ENCODE results near the gene LCOR.

The LCOR gene

DNA sequence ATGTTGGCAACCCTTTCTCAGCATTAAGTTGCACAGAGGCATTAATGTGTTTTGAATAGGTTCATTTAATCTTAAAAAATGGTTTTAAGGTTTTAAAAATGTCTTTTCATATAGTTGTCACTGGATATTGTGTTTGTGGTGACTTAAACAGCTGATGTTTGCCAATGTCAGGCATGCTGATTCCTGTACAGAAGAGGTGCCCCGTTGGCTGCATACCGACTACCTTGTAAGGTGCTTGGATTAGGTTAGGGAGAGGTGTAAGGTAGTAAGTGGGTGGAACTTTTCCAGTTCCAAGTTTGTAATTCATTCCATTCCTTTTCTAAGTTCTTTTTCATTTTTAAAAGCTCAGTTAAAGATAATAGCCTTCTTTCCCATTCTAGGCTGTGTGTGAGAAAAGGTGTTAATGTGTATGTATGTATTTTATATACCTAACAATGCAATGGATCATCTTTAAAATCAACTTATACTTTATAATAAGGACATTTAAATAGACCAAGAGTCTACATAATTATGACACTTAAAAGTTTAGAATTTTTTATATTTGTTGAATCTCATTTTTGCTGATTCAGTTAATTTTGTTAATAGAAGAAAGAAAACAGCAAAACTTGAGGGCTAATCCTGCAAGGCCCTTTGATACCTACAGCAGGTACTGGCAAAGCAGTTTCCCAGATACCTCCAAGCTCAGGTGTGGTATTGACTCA lies 155.2 kb downstream of the LCOR start:
- no peak for TF ChIP-seq TCF4 (CRISPR knock-in tag; IDR thresholded peaks at IDR 0.05; ENCODE audit: borderline replicate concordance)
- no peak for TF ChIP-seq ZC3H10 (CRISPR knock-in tag; IDR thresholded peaks at IDR 0.05)
- no peak for TF ChIP-seq GLIS3 (CRISPR knock-in tag; IDR thresholded peaks at IDR 0.05)
- no peak for TF ChIP-seq BACH2 (CRISPR knock-in tag; IDR thresholded peaks at IDR 0.05; ENCODE audit: borderline replicate concordance)
- TF ChIP-seq SNAI2 (CRISPR knock-in tag; IDR thresholded peaks at IDR 0.05) = no peak
- TF ChIP-seq, protein P1, sequence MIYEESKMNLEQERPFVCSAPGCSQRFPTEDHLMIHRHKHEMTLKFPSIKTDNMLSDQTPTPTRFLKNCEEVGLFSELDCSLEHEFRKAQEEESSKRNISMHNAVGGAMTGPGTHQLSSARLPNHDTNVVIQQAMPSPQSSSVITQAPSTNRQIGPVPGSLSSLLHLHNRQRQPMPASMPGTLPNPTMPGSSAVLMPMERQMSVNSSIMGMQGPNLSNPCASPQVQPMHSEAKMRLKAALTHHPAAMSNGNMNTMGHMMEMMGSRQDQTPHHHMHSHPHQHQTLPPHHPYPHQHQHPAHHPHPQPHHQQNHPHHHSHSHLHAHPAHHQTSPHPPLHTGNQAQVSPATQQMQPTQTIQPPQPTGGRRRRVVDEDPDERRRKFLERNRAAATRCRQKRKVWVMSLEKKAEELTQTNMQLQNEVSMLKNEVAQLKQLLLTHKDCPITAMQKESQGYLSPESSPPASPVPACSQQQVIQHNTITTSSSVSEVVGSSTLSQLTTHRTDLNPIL (CRISPR knock-in tag; IDR thresholded peaks at IDR 0.05; ENCODE audit: low read depth) = no peak
- no peak for TF ChIP-seq TOX (CRISPR knock-in tag; IDR thresholded peaks at IDR 0.05; ENCODE audit: borderline replicate concordance)
- TF ChIP-seq ZFP30 (CRISPR knock-in tag; IDR thresholded peaks at IDR 0.05) = no peak
- TF ChIP-seq ESRRG (CRISPR knock-in tag; IDR thresholded peaks at IDR 0.05) = no peak
- TF ChIP-seq ZFP3 (CRISPR knock-in tag; IDR thresholded peaks at IDR 0.05) = no peak
- no peak for TF ChIP-seq ARNTL (CRISPR knock-in tag; IDR thresholded peaks at IDR 0.05; ENCODE audit: borderline replicate concordance, low read depth)
- no peak for TF ChIP-seq RARB (CRISPR knock-in tag; IDR thresholded peaks at IDR 0.05)
- TF ChIP-seq ZNF70 (CRISPR knock-in tag; IDR thresholded peaks at IDR 0.05) = no peak
- TF ChIP-seq ZNF8 (CRISPR knock-in tag; IDR thresholded peaks at IDR 0.05) = no peak
- TF ChIP-seq, protein P2, sequence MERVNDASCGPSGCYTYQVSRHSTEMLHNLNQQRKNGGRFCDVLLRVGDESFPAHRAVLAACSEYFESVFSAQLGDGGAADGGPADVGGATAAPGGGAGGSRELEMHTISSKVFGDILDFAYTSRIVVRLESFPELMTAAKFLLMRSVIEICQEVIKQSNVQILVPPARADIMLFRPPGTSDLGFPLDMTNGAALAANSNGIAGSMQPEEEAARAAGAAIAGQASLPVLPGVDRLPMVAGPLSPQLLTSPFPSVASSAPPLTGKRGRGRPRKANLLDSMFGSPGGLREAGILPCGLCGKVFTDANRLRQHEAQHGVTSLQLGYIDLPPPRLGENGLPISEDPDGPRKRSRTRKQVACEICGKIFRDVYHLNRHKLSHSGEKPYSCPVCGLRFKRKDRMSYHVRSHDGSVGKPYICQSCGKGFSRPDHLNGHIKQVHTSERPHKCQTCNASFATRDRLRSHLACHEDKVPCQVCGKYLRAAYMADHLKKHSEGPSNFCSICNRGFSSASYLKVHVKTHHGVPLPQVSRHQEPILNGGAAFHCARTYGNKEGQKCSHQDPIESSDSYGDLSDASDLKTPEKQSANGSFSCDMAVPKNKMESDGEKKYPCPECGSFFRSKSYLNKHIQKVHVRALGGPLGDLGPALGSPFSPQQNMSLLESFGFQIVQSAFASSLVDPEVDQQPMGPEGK (CRISPR knock-in tag; IDR thresholded peaks at IDR 0.05; ENCODE audit: borderline replicate concordance) = no peak
- TF ChIP-seq ISL1 (CRISPR knock-in tag; IDR thresholded peaks at IDR 0.05) = no peak
- no peak for TF ChIP-seq PPARA (CRISPR knock-in tag; IDR thresholded peaks at IDR 0.05; ENCODE audit: borderline replicate concordance)
- no peak for TF ChIP-seq CSDC2 (CRISPR knock-in tag; IDR thresholded peaks at IDR 0.05)
- TF ChIP-seq ZNF565 (CRISPR knock-in tag; conservative IDR thresholded peaks at IDR 0.05; ENCODE audit: low read depth) = no peak
- TF ChIP-seq, protein P3, sequence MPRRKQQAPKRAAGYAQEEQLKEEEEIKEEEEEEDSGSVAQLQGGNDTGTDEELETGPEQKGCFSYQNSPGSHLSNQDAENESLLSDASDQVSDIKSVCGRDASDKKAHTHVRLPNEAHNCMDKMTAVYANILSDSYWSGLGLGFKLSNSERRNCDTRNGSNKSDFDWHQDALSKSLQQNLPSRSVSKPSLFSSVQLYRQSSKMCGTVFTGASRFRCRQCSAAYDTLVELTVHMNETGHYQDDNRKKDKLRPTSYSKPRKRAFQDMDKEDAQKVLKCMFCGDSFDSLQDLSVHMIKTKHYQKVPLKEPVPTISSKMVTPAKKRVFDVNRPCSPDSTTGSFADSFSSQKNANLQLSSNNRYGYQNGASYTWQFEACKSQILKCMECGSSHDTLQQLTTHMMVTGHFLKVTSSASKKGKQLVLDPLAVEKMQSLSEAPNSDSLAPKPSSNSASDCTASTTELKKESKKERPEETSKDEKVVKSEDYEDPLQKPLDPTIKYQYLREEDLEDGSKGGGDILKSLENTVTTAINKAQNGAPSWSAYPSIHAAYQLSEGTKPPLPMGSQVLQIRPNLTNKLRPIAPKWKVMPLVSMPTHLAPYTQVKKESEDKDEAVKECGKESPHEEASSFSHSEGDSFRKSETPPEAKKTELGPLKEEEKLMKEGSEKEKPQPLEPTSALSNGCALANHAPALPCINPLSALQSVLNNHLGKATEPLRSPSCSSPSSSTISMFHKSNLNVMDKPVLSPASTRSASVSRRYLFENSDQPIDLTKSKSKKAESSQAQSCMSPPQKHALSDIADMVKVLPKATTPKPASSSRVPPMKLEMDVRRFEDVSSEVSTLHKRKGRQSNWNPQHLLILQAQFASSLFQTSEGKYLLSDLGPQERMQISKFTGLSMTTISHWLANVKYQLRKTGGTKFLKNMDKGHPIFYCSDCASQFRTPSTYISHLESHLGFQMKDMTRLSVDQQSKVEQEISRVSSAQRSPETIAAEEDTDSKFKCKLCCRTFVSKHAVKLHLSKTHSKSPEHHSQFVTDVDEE (CRISPR knock-in tag; IDR thresholded peaks at IDR 0.05) = no peak
- ATAC-seq = no peak

DNA sequence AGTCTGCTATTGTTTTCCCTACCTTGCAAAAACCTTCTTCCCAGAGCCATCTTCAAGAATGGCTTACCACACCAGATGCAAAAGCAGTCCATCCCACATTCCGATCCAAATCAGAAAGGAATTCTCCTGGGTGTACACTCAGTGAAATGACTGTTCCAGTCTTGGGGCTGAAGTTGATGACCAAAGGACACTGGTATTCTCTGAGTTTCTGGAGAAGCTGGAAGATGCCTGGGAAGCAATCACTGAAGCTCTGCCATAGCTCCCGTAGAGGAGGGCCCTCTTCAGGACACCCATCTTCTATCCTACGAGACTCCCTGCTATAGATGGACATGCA lies 155.7 kb downstream of the LCOR start:
- no peak for ATAC-seq
- TF ChIP-seq, protein P2 (CRISPR knock-in tag; IDR thresholded peaks at IDR 0.05; ENCODE audit: borderline replicate concordance) = no peak
- TF ChIP-seq ZNF70 (CRISPR knock-in tag; IDR thresholded peaks at IDR 0.05) = no peak
- TF ChIP-seq, protein P1 (CRISPR knock-in tag; IDR thresholded peaks at IDR 0.05; ENCODE audit: low read depth) = no peak
- TF ChIP-seq CSDC2 (CRISPR knock-in tag; IDR thresholded peaks at IDR 0.05) = no peak
- TF ChIP-seq BACH2 (CRISPR knock-in tag; IDR thresholded peaks at IDR 0.05; ENCODE audit: borderline replicate concordance) = no peak
- TF ChIP-seq OSR1 (CRISPR knock-in tag; IDR thresholded peaks at IDR 0.05) = no peak
- TF ChIP-seq SNAI2 (CRISPR knock-in tag; IDR thresholded peaks at IDR 0.05) = no peak
- no peak for TF ChIP-seq ZFP30 (CRISPR knock-in tag; IDR thresholded peaks at IDR 0.05)
- TF ChIP-seq ZFP3 (CRISPR knock-in tag; IDR thresholded peaks at IDR 0.05) = no peak
- TF ChIP-seq ARNTL (CRISPR knock-in tag; IDR thresholded peaks at IDR 0.05; ENCODE audit: borderline replicate concordance, low read depth) = no peak
- TF ChIP-seq, protein P3 (CRISPR knock-in tag; IDR thresholded peaks at IDR 0.05) = no peak
- no peak for TF ChIP-seq ZC3H10 (CRISPR knock-in tag; IDR thresholded peaks at IDR 0.05)

Measured in SK-N-SH treated with all-trans-retinoic acid at 6 μM for 48 hours (cell line).